GM12878 (cell line): ENCODE measurements around the gene POLK.

Experiments
- CREB1 ChIP-seq: IDR thresholded peaks from 2 replicates; pipeline ENCODE4 v1.6.1; 2012; ENCODE audit warnings: low read depth, mild to moderate bottlenecking, inconsistent platforms
- EGR1 ChIP-seq, 2 experiments: IDR thresholded peaks; 1 replicate in 1 of 2; 2 replicates in 1 of 2; pipeline ENCODE4 v1.6.1; 2011 to 2012; ENCODE audit warnings: low read depth in 2 of 2, low read length in 2 of 2, borderline replicate concordance in 1 of 2, mild to moderate bottlenecking in 1 of 2, moderate library complexity in 1 of 2
- POLR2AphosphoS5 ChIP-seq: IDR thresholded peaks from 2 replicates; pipeline ENCODE4 v1.6.1; 2011; ENCODE audit warnings: mild to moderate bottlenecking, low read length, inconsistent platforms
- TAF1 ChIP-seq: IDR thresholded peaks from 2 replicates; pipeline ENCODE4 v1.6.1; 2011; ENCODE audit warnings: mild to moderate bottlenecking, low read depth, low read length, borderline replicate concordance
- TBL1XR1 ChIP-seq: IDR thresholded peaks from 2 replicates; pipeline ENCODE4 v1.6.1; 2012; ENCODE audit warnings: low read depth, low read length, improper control_type of control experiment
- TF ChIP-seq, protein P1 (sequence below), 3 experiments: IDR thresholded peaks in 2 of 3; conservative IDR thresholded peaks in 1 of 3; 2 replicates each; pipeline ENCODE4 v1.5.1; 2011; ENCODE audit warnings: low read depth in 3 of 3, low read length in 3 of 3, mild to moderate bottlenecking in 3 of 3, control low read depth in 2 of 3, moderate library complexity in 2 of 3, inconsistent platforms in 1 of 3, mixed read lengths in 1 of 3; ENCODE audit not compliant: control insufficient read depth in 2 of 3, insufficient read depth in 1 of 3; ENCODE audit errors: extremely low read depth in 1 of 3
- TF ChIP-seq, protein P2 (sequence below): IDR thresholded peaks from 2 replicates; pipeline ENCODE4 v1.6.1; 2011; ENCODE audit warnings: borderline replicate concordance, low read depth, mild to moderate bottlenecking, moderate library complexity, mixed read lengths, low read length; ENCODE audit not compliant: insufficient read depth; ENCODE audit errors: extremely low read length

DNA sequence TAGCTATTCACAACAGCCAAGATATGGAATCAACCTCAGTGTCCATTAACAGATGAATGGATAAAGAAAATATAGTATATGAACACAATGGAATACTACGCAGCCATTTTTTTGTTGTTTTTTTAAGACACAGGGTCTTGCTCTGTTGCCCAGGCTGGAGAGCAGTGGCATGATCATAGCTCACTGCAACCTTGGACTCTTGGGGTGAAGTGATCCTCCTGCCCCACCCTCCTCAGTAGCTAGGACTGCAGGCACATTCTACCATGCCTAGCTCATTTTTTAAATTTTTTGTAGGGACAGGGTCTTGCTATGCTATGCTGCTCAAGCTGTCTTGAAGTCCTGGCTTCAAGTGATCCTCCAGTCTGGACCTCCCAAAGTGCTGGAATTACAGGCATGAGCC is 38.7 kb upstream of the POLK start:
- TF ChIP-seq, protein P1, sequence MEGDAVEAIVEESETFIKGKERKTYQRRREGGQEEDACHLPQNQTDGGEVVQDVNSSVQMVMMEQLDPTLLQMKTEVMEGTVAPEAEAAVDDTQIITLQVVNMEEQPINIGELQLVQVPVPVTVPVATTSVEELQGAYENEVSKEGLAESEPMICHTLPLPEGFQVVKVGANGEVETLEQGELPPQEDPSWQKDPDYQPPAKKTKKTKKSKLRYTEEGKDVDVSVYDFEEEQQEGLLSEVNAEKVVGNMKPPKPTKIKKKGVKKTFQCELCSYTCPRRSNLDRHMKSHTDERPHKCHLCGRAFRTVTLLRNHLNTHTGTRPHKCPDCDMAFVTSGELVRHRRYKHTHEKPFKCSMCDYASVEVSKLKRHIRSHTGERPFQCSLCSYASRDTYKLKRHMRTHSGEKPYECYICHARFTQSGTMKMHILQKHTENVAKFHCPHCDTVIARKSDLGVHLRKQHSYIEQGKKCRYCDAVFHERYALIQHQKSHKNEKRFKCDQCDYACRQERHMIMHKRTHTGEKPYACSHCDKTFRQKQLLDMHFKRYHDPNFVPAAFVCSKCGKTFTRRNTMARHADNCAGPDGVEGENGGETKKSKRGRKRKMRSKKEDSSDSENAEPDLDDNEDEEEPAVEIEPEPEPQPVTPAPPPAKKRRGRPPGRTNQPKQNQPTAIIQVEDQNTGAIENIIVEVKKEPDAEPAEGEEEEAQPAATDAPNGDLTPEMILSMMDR (IDR thresholded peaks at IDR 0.05 in 2 of 3, conservative IDR thresholded peaks at IDR 0.05 in 1 of 3; ENCODE audit: control insufficient read depth in 2 of 3, extremely low read depth in 1 of 3, insufficient read depth in 1 of 3, low read depth in 3 of 3, low read length in 3 of 3), result no peak
- TF ChIP-seq TAF1 (no peak), TBL1XR1 (no peak), EGR1 (IDR thresholded peaks at IDR 0.05; ENCODE audit: borderline replicate concordance in 1 of 2, low read depth in 2 of 2, low read length in 2 of 2) (no peak), CREB1 (no peak), POLR2AphosphoS5 (no peak)
- TF ChIP-seq, protein P2, sequence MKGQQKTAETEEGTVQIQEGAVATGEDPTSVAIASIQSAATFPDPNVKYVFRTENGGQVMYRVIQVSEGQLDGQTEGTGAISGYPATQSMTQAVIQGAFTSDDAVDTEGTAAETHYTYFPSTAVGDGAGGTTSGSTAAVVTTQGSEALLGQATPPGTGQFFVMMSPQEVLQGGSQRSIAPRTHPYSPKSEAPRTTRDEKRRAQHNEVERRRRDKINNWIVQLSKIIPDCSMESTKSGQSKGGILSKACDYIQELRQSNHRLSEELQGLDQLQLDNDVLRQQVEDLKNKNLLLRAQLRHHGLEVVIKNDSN, result no peak
